CD14-positive monocyte (primary cell): Measurements from ENCODE around the gene SLC4A11. TPM values are rescaled to one million over a fixed set of nuclear protein-coding genes. Genes with fewer than 3 reads are reported as not detected.
A peak's percentile ranks its signal among the peaks of the same experiment; 100 is the strongest.

Experiments
- DNase-seq, 3 donors: peaks; one replicate each; pipeline ENCODE4 v3.0.0-alpha.2; 2011 to 2022
- H2AFZ ChIP-seq: 2 replicates; pipeline ENCODE4 v1.6.0; 2012; ENCODE audit warnings: mild to moderate bottlenecking, low read depth, low read length, inconsistent platforms; ENCODE audit not compliant: insufficient read depth, poor library complexity, severe bottlenecking
- H3K27ac ChIP-seq, 2 donors: 1 replicate in 1 of 2; 2 replicates in 1 of 2; pipeline ENCODE4 v1.5.1; 2012 to 2013; ENCODE audit warnings: low read length in 2 of 2, control low read depth in 1 of 2, inconsistent platforms in 1 of 2, low read depth in 1 of 2, mild to moderate bottlenecking in 1 of 2
- H3K27me3 ChIP-seq, 2 donors: one replicate each; pipeline versions ENCODE4 v1.6.0 to v1.6.1; 2011 to 2013; ENCODE audit warnings: low read length in 2 of 2; ENCODE audit not compliant: control insufficient read depth in 2 of 2, insufficient read depth in 2 of 2
- H3K36me3 ChIP-seq, 2 donors: replicated peaks in 1 of 2; 1 replicate in 1 of 2; 2 replicates in 1 of 2; pipeline versions ENCODE4 v1.5.1 to v1.6.1; 2012 to 2013; ENCODE audit warnings: low read length in 2 of 2, control low read depth in 1 of 2, inconsistent platforms in 1 of 2, mild to moderate bottlenecking in 1 of 2; ENCODE audit not compliant: insufficient read depth in 2 of 2, control insufficient read depth in 1 of 2
- H3K4me1 ChIP-seq, 2 donors: 1 replicate in 1 of 2; 2 replicates in 1 of 2; pipeline versions ENCODE4 v1.5.1 to v1.6.1; 2012 to 2013; ENCODE audit warnings: low read length in 2 of 2, control low read depth in 1 of 2, inconsistent platforms in 1 of 2, mild to moderate bottlenecking in 1 of 2, moderate library complexity in 1 of 2; ENCODE audit not compliant: insufficient read depth in 2 of 2, control insufficient read depth in 1 of 2
- H3K4me2 ChIP-seq: replicated peaks from 2 replicates; pipeline ENCODE3; 2012; ENCODE audit warnings: low read length, moderate library complexity, mild to moderate bottlenecking; ENCODE audit not compliant: poor library complexity, severe bottlenecking; ENCODE audit errors: extremely low read depth
- H3K4me3 ChIP-seq, 3 experiments: fragments of 200-600 bp in 1 of 3; sonication (generic) in 1 of 3; replicated peaks in 1 of 3; 1 replicate in 2 of 3; 2 replicates in 1 of 3; pipeline ENCODE4 v1.5.1; 2011 to 2013; ENCODE audit warnings: low read length in 3 of 3, mild to moderate bottlenecking in 3 of 3, control low read depth in 2 of 3, low read depth in 2 of 3, inconsistent platforms in 1 of 3, moderate library complexity in 1 of 3
- H3K79me2 ChIP-seq: 2 replicates; pipeline ENCODE4 v1.6.0; 2012; ENCODE audit warnings: mild to moderate bottlenecking, control low read depth, inconsistent platforms, low read length, moderate library complexity; ENCODE audit not compliant: insufficient read depth
- H3K9ac ChIP-seq: 2 replicates; pipeline ENCODE4 v1.6.0; 2017; ENCODE audit warnings: low read length, mild to moderate bottlenecking; ENCODE audit not compliant: insufficient read depth, poor library complexity, severe bottlenecking
- H3K9me3 ChIP-seq, 2 donors: replicated peaks in 1 of 2; 1 replicate in 1 of 2; 2 replicates in 1 of 2; pipeline versions ENCODE4 v1.5.1 to v1.6.1; 2012 to 2013; ENCODE audit warnings: low read length in 2 of 2, control low read depth in 1 of 2; ENCODE audit not compliant: control insufficient read depth in 1 of 2, insufficient read depth in 1 of 2
- H4K20me1 ChIP-seq: 2 replicates; pipeline ENCODE4 v1.6.0; 2012; ENCODE audit warnings: mild to moderate bottlenecking, low read length, control low read depth, moderate library complexity; ENCODE audit not compliant: insufficient read depth
- H3K27ac Mint-ChIP-seq, 7 donors: one replicate each; pipeline ENCODE4 v1.8.0; 2020; ENCODE audit warnings: mild to moderate bottlenecking in 7 of 7, mixed read lengths in 7 of 7, moderate library complexity in 6 of 7, inconsistent platforms in 2 of 7
- H3K27me3 Mint-ChIP-seq, 3 donors: one replicate each; pipeline ENCODE4 v1.8.0; 2021 to 2022; ENCODE audit warnings: low read depth in 3 of 3, mild to moderate bottlenecking in 3 of 3, mixed read lengths in 3 of 3, moderate library complexity in 3 of 3, inconsistent platforms in 1 of 3
- H3K36me3 Mint-ChIP-seq, 2 donors: one replicate each; pipeline ENCODE4 v1.8.0; 2020; ENCODE audit warnings: mixed read lengths in 2 of 2, inconsistent platforms in 1 of 2, mild to moderate bottlenecking in 1 of 2
- H3K4me1 Mint-ChIP-seq: one replicate; pipeline ENCODE4 v1.8.0; 2020; ENCODE audit warnings: mild to moderate bottlenecking, mixed read lengths
- H3K4me3 Mint-ChIP-seq, 2 donors: one replicate each; pipeline ENCODE4 v1.8.0; 2020; ENCODE audit warnings: mild to moderate bottlenecking in 2 of 2, mixed read lengths in 2 of 2, moderate library complexity in 1 of 2
- H3K9me3 Mint-ChIP-seq, 7 donors: one replicate each; pipeline ENCODE4 v1.8.0; 2020 to 2022; ENCODE audit warnings: mixed read lengths in 7 of 7, mild to moderate bottlenecking in 6 of 7, moderate library complexity in 6 of 7, inconsistent platforms in 2 of 7
- WGBS: methylation state at CpG from one replicate; pipeline ENCODE4 v1.1.5; 2013; ENCODE audit warnings: missing lambda C conversion rate; ENCODE audit not compliant: insufficient coverage; 5-methylcytosine and 5-hydroxymethylcytosine counted together
- intact Hi-C, 2 donors: fragments of 100-400 bp; cut with micrococcal nuclease; formaldehyde crosslinking; loops; one replicate each; pipeline versions ENCODE4 v1.15.0 to v1.15.1; 2023
- polyA plus RNA-seq, 3 donors: library from polyadenylated mRNA; depleted of rRNA in 1 of 3; unstranded in 2 of 3; stranded (reverse) in 1 of 3; fragments of 300-500 nt in 2 of 3; fragments of >200 nt in 1 of 3; fragmentation: Illumina TruSeq in 2 of 3; gene quantifications; 1 replicate in 2 of 3; 2 replicates in 1 of 3; pipeline ENCODE4 v1.2.3, GENCODE V29; 2012 to 2021
- TF ChIP-seq, protein P1 (sequence below): fragments of 200-600 bp; IDR thresholded peaks from one replicate; pipeline ENCODE4 v1.8.0; 2022; ENCODE audit warnings: antibody characterized with exemption, mild to moderate bottlenecking

SLC4A11 gene
- polyA plus RNA-seq, 3 donors, result 0.11 to 0.33 TPM; not detected in 1

DNA sequence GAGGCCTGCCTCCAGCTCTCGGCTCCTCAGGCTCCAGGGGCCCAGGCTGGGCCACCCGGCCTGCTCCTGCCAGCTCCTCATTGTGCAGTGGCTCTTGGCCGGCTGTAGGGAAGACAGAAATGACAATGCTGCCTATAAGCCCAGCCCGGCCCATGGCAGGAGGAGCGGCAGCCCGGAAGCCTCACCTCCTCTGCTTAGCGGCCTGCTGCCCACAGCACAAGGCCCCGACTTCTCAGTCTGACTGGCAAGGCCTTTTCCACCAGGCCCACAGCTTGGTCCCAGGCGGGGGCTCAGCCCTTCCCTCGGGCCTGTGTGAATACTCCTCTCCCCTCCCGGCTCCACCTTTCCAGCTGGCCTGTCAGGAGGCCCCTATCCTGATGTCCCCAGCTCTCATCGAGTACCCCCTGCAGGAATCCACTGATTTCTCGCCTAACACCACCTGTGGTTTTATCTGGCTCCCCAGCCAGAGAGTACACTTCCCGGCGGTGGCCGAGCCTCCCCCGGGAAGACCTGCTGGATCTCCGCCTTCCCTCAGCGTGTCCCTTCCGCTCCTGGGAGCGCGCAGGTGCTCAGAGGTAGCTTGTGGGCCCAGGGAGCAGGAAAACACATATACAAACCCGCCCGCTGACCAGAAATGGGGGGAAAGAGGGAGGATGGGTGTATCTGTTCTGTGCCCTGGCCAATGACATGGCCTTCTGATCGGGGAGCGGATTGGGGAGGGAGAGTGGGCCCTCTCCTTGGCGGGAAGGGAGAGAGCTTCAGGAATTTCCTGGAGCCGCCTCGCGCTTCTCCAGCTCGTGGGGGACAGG is 35.5 kb downstream of the SLC4A11 start:
- no peaks in the 10 kb centered on the region for H3K27me3 ChIP-seq
- peak overlapping the region; percentile 96 for H2AFZ ChIP-seq
- Mint-ChIP-seq H3K27me3 (peaks cover 0 to 2% (median 0%) of the 10 kb centered on the region in 3 donors), H3K27ac (peak overlapping the region in 6 of 7 donors; percentile 55 to 94 (median 88)), H3K9me3 (no peaks in the 10 kb centered on the region), H3K36me3 (peaks cover 29 to 45% of the 10 kb centered on the region in 2 donors), H3K4me3 (peak overlapping the region; percentile 96 to 97), H3K4me1 (peaks cover 16% of the 10 kb centered on the region)
- H4K20me1 ChIP-seq, result no peaks in the 10 kb centered on the region
- peak overlapping the region; percentile 76 for H3K9ac ChIP-seq
- H3K4me1 ChIP-seq, result peaks cover 17 to 19% of the 10 kb centered on the region in 2 donors
- H3K4me2 ChIP-seq, result peak overlapping the region; percentile 96
- TF ChIP-seq, protein P1, sequence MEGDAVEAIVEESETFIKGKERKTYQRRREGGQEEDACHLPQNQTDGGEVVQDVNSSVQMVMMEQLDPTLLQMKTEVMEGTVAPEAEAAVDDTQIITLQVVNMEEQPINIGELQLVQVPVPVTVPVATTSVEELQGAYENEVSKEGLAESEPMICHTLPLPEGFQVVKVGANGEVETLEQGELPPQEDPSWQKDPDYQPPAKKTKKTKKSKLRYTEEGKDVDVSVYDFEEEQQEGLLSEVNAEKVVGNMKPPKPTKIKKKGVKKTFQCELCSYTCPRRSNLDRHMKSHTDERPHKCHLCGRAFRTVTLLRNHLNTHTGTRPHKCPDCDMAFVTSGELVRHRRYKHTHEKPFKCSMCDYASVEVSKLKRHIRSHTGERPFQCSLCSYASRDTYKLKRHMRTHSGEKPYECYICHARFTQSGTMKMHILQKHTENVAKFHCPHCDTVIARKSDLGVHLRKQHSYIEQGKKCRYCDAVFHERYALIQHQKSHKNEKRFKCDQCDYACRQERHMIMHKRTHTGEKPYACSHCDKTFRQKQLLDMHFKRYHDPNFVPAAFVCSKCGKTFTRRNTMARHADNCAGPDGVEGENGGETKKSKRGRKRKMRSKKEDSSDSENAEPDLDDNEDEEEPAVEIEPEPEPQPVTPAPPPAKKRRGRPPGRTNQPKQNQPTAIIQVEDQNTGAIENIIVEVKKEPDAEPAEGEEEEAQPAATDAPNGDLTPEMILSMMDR, result no peak
- H3K36me3 ChIP-seq, result peaks cover 20 to 31% of the 10 kb centered on the region in 2 donors
- DNase-seq, result no peak
- H3K9me3 ChIP-seq, result no peaks in the 10 kb centered on the region
- WGBS, result 15% methylated on average over 29 of the region's 31 CpGs
- intact Hi-C loops, result loop anchor here in 1 of 2 donors (2.0 to 5.0 kb wide), 2 partner anchors 45 to 156 kb away; partner anchors contain the start of genes FASTKD5, MRPS26 and UBOX5
- peaks cover 24% of the 10 kb centered on the region for H3K79me2 ChIP-seq
- peak overlapping the region in 1 of 2 donors; percentile 79 for H3K27ac ChIP-seq
- peak overlapping the region; percentile 78 to 98 (median 79) for H3K4me3 ChIP-seq

DNA sequence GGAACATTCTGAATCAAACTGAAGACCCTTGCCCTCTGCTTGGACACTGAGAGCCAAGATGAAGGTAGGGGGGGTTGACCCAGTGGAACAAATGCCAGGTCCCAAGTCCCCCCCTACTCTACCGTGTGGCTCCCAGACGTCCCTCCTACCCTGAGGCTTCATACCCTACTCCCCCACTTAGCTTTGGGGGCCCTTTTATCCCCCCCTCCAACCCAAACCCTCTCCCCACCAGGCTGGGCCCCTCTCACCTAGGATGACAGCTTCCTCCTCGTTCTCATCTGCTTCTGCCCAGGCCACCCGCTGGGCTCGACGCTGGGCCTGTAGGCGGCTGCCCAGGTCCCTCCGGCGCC is 36.0 kb downstream of the SLC4A11 start:
- Mint-ChIP-seq H3K4me1 (peaks cover 14% of the 10 kb centered on the region), H3K27ac (no peak overlapping the region), H3K27me3 (peaks cover 0 to 2% (median 0%) of the 10 kb centered on the region in 3 donors), H3K4me3 (no peak overlapping the region), H3K9me3 (no peaks in the 10 kb centered on the region), H3K36me3 (peaks cover 29 to 50% of the 10 kb centered on the region in 2 donors)
- intact Hi-C loops, result loop anchor here in 1 of 2 donors (5.0 kb wide), 1 partner anchor 156 kb away; the partner anchor contains the start of gene MRPS26
- H3K79me2 ChIP-seq, result peaks cover 24% of the 10 kb centered on the region
- H3K9ac ChIP-seq, result peak overlapping the region; percentile 76
- no peaks in the 10 kb centered on the region for H3K9me3 ChIP-seq
- DNase-seq, result no peak
- no peaks in the 10 kb centered on the region for H3K27me3 ChIP-seq
- peak overlapping the region; percentile 96 for H3K4me2 ChIP-seq
- peak overlapping the region in 1 of 2 donors; percentile 79 for H3K27ac ChIP-seq
- peak overlapping the region; percentile 96 for H2AFZ ChIP-seq
- peaks cover 20 to 34% of the 10 kb centered on the region in 2 donors for H3K36me3 ChIP-seq
- H3K4me1 ChIP-seq, result peaks cover 13 to 14% of the 10 kb centered on the region in 2 donors
- 74% methylated on average over 7 of the region's 9 CpGs for WGBS
- TF ChIP-seq, protein P1, result no peak
- H4K20me1 ChIP-seq, result no peaks in the 10 kb centered on the region
- peak overlapping the region in 1 of 3 experiments; percentile 98 for H3K4me3 ChIP-seq
